Medulla oblongata (tissue), 1 donor: ENCODE results near the gene STOML1.

Experiments
- DNase-seq: peaks from one replicate; pipeline ENCODE4 v3.0.0-alpha.2; 2015; ENCODE audit errors: extremely low spot score

Gene STOML1

GRCh38 chr15:74019734-74020133, 27.6 kb upstream of the STOML1 start:
- no peak for DNase-seq

- no peak for DNase-seq
Measured at GRCh38 chr15:74013374-74013894, 21.3 kb upstream of the STOML1 start.

- no peak for DNase-seq
Measured at GRCh38 chr15:74011610-74012009, 19.5 kb upstream of the STOML1 start.

- DNase-seq, result no peak
Measured at GRCh38 chr15:74010929-74011540, 18.9 kb upstream of the STOML1 start.

GRCh38 chr15:74008901-74009300, 16.8 kb upstream of the STOML1 start:
- DNase-seq, result no peak

- DNase-seq, result no peak
Measured at GRCh38 chr15:74007820-74008371, 15.8 kb upstream of the STOML1 start.

- no peak for DNase-seq
Measured at GRCh38 chr15:74006774-74007639, 14.9 kb upstream of the STOML1 start.

- no peak for DNase-seq
Measured at GRCh38 chr15:73997986-73998385, 5.9 kb upstream of the STOML1 start.

- peak; percentile 77 for DNase-seq
Measured at GRCh38 chr15:73996939-73997338, 4.8 kb upstream of the STOML1 start.

- no peak for DNase-seq
Measured at GRCh38 chr15:73996267-73996666, 4.2 kb upstream of the STOML1 start.

- peak; percentile 35 for DNase-seq
Measured at GRCh38 chr15:73994912-73995622, 3.0 kb upstream of the STOML1 start.

- peak; percentile 99 for DNase-seq
Measured at GRCh38 chr15:73994413-73994883, 2.4 kb upstream of the STOML1 start, which contains the start of gene PML. PML (plus strand) TSS chr15:73994716; CDS start chr15:73994813, 97 bp downstream.

GRCh38 chr15:73993211-73993994, 1.3 kb upstream of the STOML1 start:
- DNase-seq, result no peak

GRCh38 chr15:73992594-73992898, 451 bp upstream of the STOML1 start:
- DNase-seq, result no peak

GRCh38 chr15:73991260-73991659, 835 bp downstream of the STOML1 start:
- peak; percentile 69 for DNase-seq

- no peak for DNase-seq
Measured at GRCh38 chr15:73990250-73991005, 1.7 kb downstream of the STOML1 start.

GRCh38 chr15:73989001-73989798, 2.9 kb downstream of the STOML1 start:
- no peak for DNase-seq

- no peak for DNase-seq
Measured at GRCh38 chr15:73988445-73988969, 3.6 kb downstream of the STOML1 start.
